GM12878 (cell line): ENCODE results near the gene VDR. TPM values are rescaled to one million over a fixed set of nuclear protein-coding genes. Genes with fewer than 3 reads are reported as not detected.

Source experiments
- ATAC-seq: fragments of 200-7000 bp; cut with Tn5 transposase; 3 replicates; pipeline ENCODE4 v1.9.1; 2020; ENCODE audit warnings: mild to moderate bottlenecking, moderate library complexity
- BruUV-seq: library from RNA; stranded (reverse); fragments of 400-500 nt; replicated peaks from 2 replicates; lab custom pipeline; 2021; lab: Mats Ljungman, UMichigan
- CTCF ChIA-PET: fragments of 300-600 bp; sonication (Branson Sonifier 250); formaldehyde crosslinking; extraction: SDS; loops from one replicate; lab custom pipeline; 2021; ENCODE audit warnings: inconsistent platforms; lab: Yijun Ruan, JAX
- POLR2A ChIA-PET: fragments of 350-600 bp; formaldehyde crosslinking; extraction: SDS; loops from one replicate; lab custom pipeline; 2021; ENCODE audit warnings: inconsistent platforms; lab: Charles Lee
- RAD21 ChIA-PET: fragments of 300-600 bp; sonication (Branson Sonifier 250); formaldehyde crosslinking; loops from one replicate; lab custom pipeline; 2023; ENCODE audit warnings: antibody characterized with exemption; ENCODE audit not compliant: unreplicated experiment; lab: Charles Lee
- SMC1A ChIA-PET: fragments of 300-600 bp; sonication (Branson Sonifier 250); formaldehyde crosslinking; loops from one replicate; lab custom pipeline; 2023; ENCODE audit not compliant: unreplicated experiment, uncharacterized antibody; lab: Charles Lee
- DNase-seq: peaks from one replicate; pipeline ENCODE4 v3.0.0-alpha.2; 2011; ENCODE audit warnings: low read depth, low spot score
- FAIRE-seq: peaks from 3 replicates; lab custom pipeline; 2011; peaks lifted over from hg19 to GRCh38; lab: Jason Lieb, UNC
- H2AFZ ChIP-seq: 2 replicates; pipeline ENCODE4 v1.6.0; 2011; ENCODE audit warnings: low read depth, low read length, control low read depth; ENCODE audit not compliant: control insufficient read depth
- H3K27ac ChIP-seq: 2 replicates; pipeline ENCODE4 v1.5.1; 2011; ENCODE audit warnings: control low read depth; ENCODE audit not compliant: control insufficient read depth, insufficient read depth
- H3K27me3 ChIP-seq, 2 experiments: replicated peaks in 1 of 2; 2 replicates each; pipeline versions ENCODE4 v1.6.0 to v1.6.1; 2011; ENCODE audit warnings: low read length in 1 of 2; ENCODE audit not compliant: control insufficient read depth in 2 of 2, insufficient read depth in 2 of 2
- H3K36me3 ChIP-seq, 2 experiments: 2 replicates each; pipeline ENCODE4 v1.5.1; 2011; ENCODE audit warnings: low read length in 1 of 2; ENCODE audit not compliant: control insufficient read depth in 2 of 2, insufficient read depth in 2 of 2
- H3K4me1 ChIP-seq: 2 replicates; pipeline ENCODE4 v1.6.1; 2011; ENCODE audit warnings: mild to moderate bottlenecking, low read length, moderate library complexity, mixed read lengths; ENCODE audit not compliant: control insufficient read depth, insufficient read depth
- H3K4me2 ChIP-seq: 2 replicates; pipeline ENCODE4 v1.6.0; 2011; ENCODE audit warnings: control low read depth; ENCODE audit not compliant: control insufficient read depth, insufficient read depth
- H3K4me3 ChIP-seq: fragments of 200-600 bp; sonication (generic); 2 replicates; pipeline ENCODE4 v1.5.1; 2016
- H3K79me2 ChIP-seq: 2 replicates; pipeline ENCODE4 v1.6.0; 2011; ENCODE audit warnings: low read length; ENCODE audit not compliant: control insufficient read depth, insufficient read depth
- H3K9ac ChIP-seq: 2 replicates; pipeline ENCODE4 v1.8.0; 2011; ENCODE audit warnings: low read length, control low read depth, mixed read lengths; ENCODE audit not compliant: control insufficient read depth, insufficient read depth
- H3K9me3 ChIP-seq: replicated peaks from 3 replicates; pipeline ENCODE4 v1.5.1; 2011; ENCODE audit warnings: mild to moderate bottlenecking, low read length; ENCODE audit not compliant: control insufficient read depth, insufficient read depth
- H4K20me1 ChIP-seq: 2 replicates; pipeline ENCODE4 v1.6.0; 2011; ENCODE audit not compliant: control insufficient read depth, insufficient read depth
- CBFB ChIP-seq: IDR thresholded peaks from 2 replicates; pipeline ENCODE4 v1.6.1; 2016; ENCODE audit warnings: antibody characterized with exemption, low read depth
- EP300 ChIP-seq, 2 experiments: fragments of 150-350 bp in 1 of 2; IDR thresholded peaks; 2 replicates each; pipeline ENCODE4 v1.6.1; 2011 to 2012; ENCODE audit warnings: low read depth in 2 of 2, low read length in 2 of 2, borderline replicate concordance in 1 of 2, improper control_type of control experiment in 1 of 2, inconsistent platforms in 1 of 2; ENCODE audit not compliant: control insufficient read depth in 1 of 2
- IRF4 ChIP-seq: IDR thresholded peaks from 2 replicates; pipeline ENCODE4 v1.6.1; 2011; ENCODE audit warnings: low read depth, low read length
- KLF5 ChIP-seq: fragments of 450-650 bp; IDR thresholded peaks from 2 replicates; pipeline ENCODE4 v1.6.1; 2014; ENCODE audit warnings: mild to moderate bottlenecking; ENCODE audit not compliant: partially characterized antibody
- MTA2 ChIP-seq: fragments of 450-650 bp; IDR thresholded peaks from 2 replicates; pipeline ENCODE4 v1.6.1; 2016; ENCODE audit warnings: low read depth, mild to moderate bottlenecking, moderate library complexity
- MXI1 ChIP-seq: fragments of 150-350 bp; IDR thresholded peaks from 2 replicates; pipeline ENCODE4 v1.6.1; 2011; ENCODE audit warnings: low read depth, mild to moderate bottlenecking, inconsistent platforms, low read length, improper control_type of control experiment
- NRF1 ChIP-seq: conservative IDR thresholded peaks from 2 replicates; pipeline ENCODE4 v1.6.1; 2011; ENCODE audit warnings: mild to moderate bottlenecking, low read depth, low read length, improper control_type of control experiment
- PML ChIP-seq: IDR thresholded peaks from 2 replicates; pipeline ENCODE4 v1.6.1; 2012; ENCODE audit warnings: low read length, inconsistent platforms
- POLR2AphosphoS5 ChIP-seq: IDR thresholded peaks from 2 replicates; pipeline ENCODE4 v1.6.1; 2011; ENCODE audit warnings: mild to moderate bottlenecking, low read length, inconsistent platforms
- RBBP5 ChIP-seq: fragments of 200-600 bp; sonication (generic); conservative IDR thresholded peaks from 2 replicates; pipeline ENCODE4 v1.6.1; 2016
- SREBF2 ChIP-seq: IDR thresholded peaks from 2 replicates; pipeline ENCODE4 v1.6.1; 2012; ENCODE audit warnings: mild to moderate bottlenecking, low read length
- TBL1XR1 ChIP-seq: IDR thresholded peaks from 2 replicates; pipeline ENCODE4 v1.6.1; 2012; ENCODE audit warnings: low read depth, low read length, improper control_type of control experiment
- WGBS: methylation state at CpG from one replicate; pipeline ENCODE4 v1.1.6; 2016; ENCODE audit warnings: low lambda C conversion rate; ENCODE audit not compliant: insufficient replicate concordance, insufficient coverage; ENCODE audit errors: missing lambda C conversion rate; 5-methylcytosine and 5-hydroxymethylcytosine counted together
- in situ Hi-C: fragments of 300-500 bp; cut with MboI; formaldehyde crosslinking; loops from 9 replicates; pipeline ENCODE4 v1.14.3; 2018; ENCODE audit warnings: mixed read lengths
- intact Hi-C: fragments of 100-400 bp; cut with micrococcal nuclease; formaldehyde crosslinking; loops from one replicate; pipeline ENCODE4 v1.14.2; 2022; ENCODE audit not compliant: unreplicated experiment
- polyA plus RNA-seq, 11 experiments: library from polyadenylated mRNA; depleted of rRNA in 4 of 11; unstranded in 6 of 11; stranded (reverse) in 5 of 11; fragments of >200 nt; fragmentation: Nextera tagmentation in 4 of 11; fragmentation: Illumina TruSeq in 1 of 11; extraction: Ambion mirVana in 4 of 11; extraction: Trizol in 1 of 11; gene quantifications; 1 replicate in 1 of 11; 2 replicates in 10 of 11; pipeline versions ENCODE4 v1.2.1 to v1.2.3, GENCODE V29; 2011 to 2016; ENCODE audit warnings: inconsistent platforms in 2 of 11, missing spikeins in 2 of 11, low read depth in 1 of 11
- total RNA-seq, 4 experiments: library from RNA; depleted of rRNA in 3 of 4; stranded (reverse); fragments of >200 nt in 3 of 4; fragmentation: Illumina TruSeq in 1 of 4; extraction: Trizol in 1 of 4; gene quantifications; 2 replicates each; pipeline versions ENCODE4 v1.2.1 to v1.2.3, GENCODE V29; 2013 to 2021
- TF ChIP-seq, protein P1 (sequence below): fragments of 450-650 bp; IDR thresholded peaks from 2 replicates; pipeline ENCODE4 v1.6.1; 2018; ENCODE audit warnings: mild to moderate bottlenecking, low read depth, moderate library complexity; ENCODE audit not compliant: partially characterized antibody
- TF ChIP-seq, protein P2 (sequence below): IDR thresholded peaks from 2 replicates; pipeline ENCODE4 v1.6.1; 2012; ENCODE audit warnings: low read length, inconsistent platforms
- TF ChIP-seq, protein P3 (sequence below): fragments of 450-650 bp; IDR thresholded peaks from 2 replicates; pipeline ENCODE4 v1.6.1; 2017; ENCODE audit warnings: mild to moderate bottlenecking

VDR gene
- total and polyA plus RNA-seq, 10 of the 15 experiments (the other 5 are each of a cell fraction or from before 2014, with no cell fraction given) = 0.27 to 7.9 (median 3.0) TPM

DNA sequence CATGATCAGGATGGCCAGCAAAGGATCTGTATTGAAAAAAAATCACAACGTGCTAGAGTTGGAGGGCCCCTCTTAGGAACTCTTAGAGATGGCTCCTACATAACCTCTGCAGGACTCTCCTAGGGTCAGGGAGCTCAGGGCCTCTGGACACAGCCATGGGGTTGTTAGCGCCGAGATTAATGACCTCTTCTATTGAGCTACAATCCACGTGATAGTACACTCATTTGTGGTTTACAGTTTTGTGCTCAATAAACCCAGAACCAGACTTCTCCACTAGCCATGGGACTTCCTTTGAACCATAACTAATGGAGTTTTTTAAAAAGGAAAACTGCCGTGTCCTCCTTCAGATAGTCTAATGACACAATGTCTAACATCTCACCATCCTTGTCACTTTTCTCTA is 55.5 kb downstream of the VDR start:
- DNase-seq = no peak
- Histone ChIP-seq H3K79me2 (no peaks in the 10 kb centered on the region), H3K4me3 (no peak overlapping the region), H3K4me2 (no peak overlapping the region), H4K20me1 (no peaks in the 10 kb centered on the region), H3K36me3 (no peaks in the 10 kb centered on the region), H3K9ac (no peak overlapping the region), H2AFZ (no peak overlapping the region), H3K4me1 (no peaks in the 10 kb centered on the region), H3K27me3 (no peaks in the 10 kb centered on the region), H3K27ac (no peak overlapping the region), H3K9me3 (no peaks in the 10 kb centered on the region)
- TF ChIP-seq PML (no peak), MTA2 (no peak), RBBP5 (no peak), POLR2AphosphoS5 (no peak), IRF4 (no peak), TBL1XR1 (no peak), KLF5 (no peak), NRF1 (no peak), SREBF2 (no peak), CBFB (no peak), MXI1 (no peak), EP300 (IDR thresholded peaks at IDR 0.05; ENCODE audit: borderline replicate concordance in 1 of 2, control insufficient read depth in 1 of 2, low read depth in 2 of 2, low read length in 2 of 2) (no peak)
- TF ChIP-seq, protein P1, sequence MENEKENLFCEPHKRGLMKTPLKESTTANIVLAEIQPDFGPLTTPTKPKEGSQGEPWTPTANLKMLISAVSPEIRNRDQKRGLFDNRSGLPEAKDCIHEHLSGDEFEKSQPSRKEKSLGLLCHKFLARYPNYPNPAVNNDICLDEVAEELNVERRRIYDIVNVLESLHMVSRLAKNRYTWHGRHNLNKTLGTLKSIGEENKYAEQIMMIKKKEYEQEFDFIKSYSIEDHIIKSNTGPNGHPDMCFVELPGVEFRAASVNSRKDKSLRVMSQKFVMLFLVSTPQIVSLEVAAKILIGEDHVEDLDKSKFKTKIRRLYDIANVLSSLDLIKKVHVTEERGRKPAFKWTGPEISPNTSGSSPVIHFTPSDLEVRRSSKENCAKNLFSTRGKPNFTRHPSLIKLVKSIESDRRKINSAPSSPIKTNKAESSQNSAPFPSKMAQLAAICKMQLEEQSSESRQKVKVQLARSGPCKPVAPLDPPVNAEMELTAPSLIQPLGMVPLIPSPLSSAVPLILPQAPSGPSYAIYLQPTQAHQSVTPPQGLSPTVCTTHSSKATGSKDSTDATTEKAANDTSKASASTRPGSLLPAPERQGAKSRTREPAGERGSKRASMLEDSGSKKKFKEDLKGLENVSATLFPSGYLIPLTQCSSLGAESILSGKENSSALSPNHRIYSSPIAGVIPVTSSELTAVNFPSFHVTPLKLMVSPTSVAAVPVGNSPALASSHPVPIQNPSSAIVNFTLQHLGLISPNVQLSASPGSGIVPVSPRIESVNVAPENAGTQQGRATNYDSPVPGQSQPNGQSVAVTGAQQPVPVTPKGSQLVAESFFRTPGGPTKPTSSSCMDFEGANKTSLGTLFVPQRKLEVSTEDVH = no peak
- TF ChIP-seq, protein P2, sequence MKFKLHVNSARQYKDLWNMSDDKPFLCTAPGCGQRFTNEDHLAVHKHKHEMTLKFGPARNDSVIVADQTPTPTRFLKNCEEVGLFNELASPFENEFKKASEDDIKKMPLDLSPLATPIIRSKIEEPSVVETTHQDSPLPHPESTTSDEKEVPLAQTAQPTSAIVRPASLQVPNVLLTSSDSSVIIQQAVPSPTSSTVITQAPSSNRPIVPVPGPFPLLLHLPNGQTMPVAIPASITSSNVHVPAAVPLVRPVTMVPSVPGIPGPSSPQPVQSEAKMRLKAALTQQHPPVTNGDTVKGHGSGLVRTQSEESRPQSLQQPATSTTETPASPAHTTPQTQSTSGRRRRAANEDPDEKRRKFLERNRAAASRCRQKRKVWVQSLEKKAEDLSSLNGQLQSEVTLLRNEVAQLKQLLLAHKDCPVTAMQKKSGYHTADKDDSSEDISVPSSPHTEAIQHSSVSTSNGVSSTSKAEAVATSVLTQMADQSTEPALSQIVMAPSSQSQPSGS = no peak
- TF ChIP-seq, protein P3, sequence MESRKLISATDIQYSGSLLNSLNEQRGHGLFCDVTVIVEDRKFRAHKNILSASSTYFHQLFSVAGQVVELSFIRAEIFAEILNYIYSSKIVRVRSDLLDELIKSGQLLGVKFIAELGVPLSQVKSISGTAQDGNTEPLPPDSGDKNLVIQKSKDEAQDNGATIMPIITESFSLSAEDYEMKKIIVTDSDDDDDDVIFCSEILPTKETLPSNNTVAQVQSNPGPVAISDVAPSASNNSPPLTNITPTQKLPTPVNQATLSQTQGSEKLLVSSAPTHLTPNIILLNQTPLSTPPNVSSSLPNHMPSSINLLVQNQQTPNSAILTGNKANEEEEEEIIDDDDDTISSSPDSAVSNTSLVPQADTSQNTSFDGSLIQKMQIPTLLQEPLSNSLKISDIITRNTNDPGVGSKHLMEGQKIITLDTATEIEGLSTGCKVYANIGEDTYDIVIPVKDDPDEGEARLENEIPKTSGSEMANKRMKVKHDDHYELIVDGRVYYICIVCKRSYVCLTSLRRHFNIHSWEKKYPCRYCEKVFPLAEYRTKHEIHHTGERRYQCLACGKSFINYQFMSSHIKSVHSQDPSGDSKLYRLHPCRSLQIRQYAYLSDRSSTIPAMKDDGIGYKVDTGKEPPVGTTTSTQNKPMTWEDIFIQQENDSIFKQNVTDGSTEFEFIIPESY = no peak
- RAD21 ChIA-PET = interaction anchor here (1.0 to 1.4 kb wide), 2 partner anchors 11 to 114 kb away, joined by 4 to 5 read pairs; partner anchors contain the start of gene TMEM106C
- POLR2A ChIA-PET = no interaction called here
- 48% methylated on average over 5 of the region's 5 CpGs for WGBS
- intact Hi-C loops (no loop called here), in situ Hi-C loops (no loop called here)
- no peak for ATAC-seq
- BruUV-seq = no TSS peak
- SMC1A ChIA-PET = no interaction called here
- CTCF ChIA-PET = interaction anchor here (0.8 to 4.3 kb wide), 3 partner anchors 11 to 340 kb away, joined by 4 to 21 read pairs (median 4); no protein-coding TSS in a partner anchor
- FAIRE-seq = no peak
